Vagina (tissue), 2 donors: ENCODE data around the gene SLC10A6. TPM values are rescaled to one million over a fixed set of nuclear protein-coding genes. Genes with fewer than 3 reads are reported as not detected.
A peak's percentile ranks its signal among the peaks of the same experiment; 100 is the strongest.

Experiments used
- DNase-seq, 2 donors: peaks; one replicate each; pipeline ENCODE4 v3.0.0-alpha.2; 2017; ENCODE audit errors: extremely low spot score in 2 of 2
- H3K27ac ChIP-seq: fragments of 200-600 bp; sonication (generic); one replicate; pipeline ENCODE4 v1.5.1; 2019
- H3K27me3 ChIP-seq: fragments of 200-600 bp; sonication (generic); one replicate; pipeline ENCODE4 v1.5.1; 2019
- H3K36me3 ChIP-seq, 2 donors: fragments of 200-600 bp; sonication (generic); one replicate each; pipeline ENCODE4 v1.5.1; 2017 to 2019
- H3K4me1 ChIP-seq: fragments of 200-600 bp; sonication (generic); one replicate; pipeline ENCODE4 v1.5.1; 2019
- H3K4me3 ChIP-seq, 2 donors: fragments of 200-600 bp; sonication (generic); 1 replicate in 1 of 2; 2 replicates in 1 of 2; pipeline ENCODE4 v1.5.1; 2016 to 2019
- H3K9me3 ChIP-seq: fragments of 200-600 bp; sonication (generic); one replicate; pipeline ENCODE4 v1.5.1; 2019
- POLR2A ChIP-seq, 2 donors: fragments of 450-650 bp; IDR thresholded peaks; one replicate each; pipeline ENCODE4 v1.6.1; 2017; ENCODE audit warnings: antibody characterized with exemption in 2 of 2, mild to moderate bottlenecking in 2 of 2, moderate library complexity in 2 of 2
- POLR2AphosphoS5 ChIP-seq, 2 donors: sonication (generic); formaldehyde crosslinking; IDR thresholded peaks; one replicate each; pipeline ENCODE4 v1.9.0; 2017; ENCODE audit warnings: antibody characterized with exemption in 2 of 2, mild to moderate bottlenecking in 2 of 2, low read depth in 1 of 2; ENCODE audit not compliant: insufficient read depth in 1 of 2
- intact Hi-C: fragments of 100-400 bp; cut with DNase I; formaldehyde crosslinking; loops from one replicate; pipeline ENCODE4 v1.15.1; 2023
- total RNA-seq: library from RNA; depleted of rRNA; stranded (reverse); fragments of >200 nt; gene quantifications from one replicate; pipeline ENCODE4 v1.2.3, GENCODE V29; 2016
- TF ChIP-seq, protein P1 (sequence below), 3 experiments: fragments of 450-650 bp in 2 of 3; fragments of 200-600 bp in 1 of 3; sonication (generic) in 1 of 3; IDR thresholded peaks; one replicate each; pipeline ENCODE4 v1.5.1; 2017 to 2019; ENCODE audit warnings: antibody characterized with exemption in 3 of 3, mild to moderate bottlenecking in 2 of 3, moderate library complexity in 2 of 3

SLC10A6 gene
- total RNA-seq, 1 donor from 2014 or later = 28.2 TPM

DNA sequence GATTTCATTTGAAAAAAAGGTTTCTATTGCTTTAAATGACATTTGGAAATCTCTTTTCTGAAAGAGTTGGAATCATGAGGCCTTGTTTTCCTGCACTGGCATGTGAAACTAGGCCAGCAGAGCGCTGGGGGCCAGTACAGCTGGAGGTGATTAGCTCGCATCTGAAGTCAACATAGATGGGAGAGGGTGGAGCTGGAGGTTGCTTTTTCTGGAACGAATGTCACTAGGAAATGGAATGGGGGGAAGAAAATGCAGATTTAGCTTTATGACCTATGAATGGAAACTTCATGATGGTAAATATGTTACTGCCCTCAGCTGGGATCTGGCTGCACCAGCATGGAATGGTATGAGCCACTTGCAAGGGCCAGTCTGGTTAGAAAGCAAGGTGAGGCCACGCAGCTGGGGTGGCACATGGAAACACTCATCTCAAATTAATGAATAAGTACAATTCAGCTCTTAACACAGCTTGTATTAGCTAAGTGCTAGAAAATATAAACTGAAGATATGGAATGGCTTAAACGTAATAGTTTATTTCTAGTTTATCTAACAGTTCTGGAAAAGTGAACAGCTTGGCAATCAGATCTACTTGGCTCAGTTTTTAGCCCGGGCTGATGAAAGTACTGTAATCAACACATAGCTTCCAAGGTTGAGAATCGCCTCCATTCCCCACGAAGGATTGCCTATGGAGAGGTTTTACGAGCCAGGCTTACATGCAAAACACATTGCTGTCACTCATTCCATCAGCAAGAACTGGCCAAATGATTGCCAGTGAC lies 32.5 kb downstream of the SLC10A6 start:
- intact Hi-C loops = no loop called here
- TF ChIP-seq POLR2A (IDR thresholded peaks at IDR 0.05) = no peak
- TF ChIP-seq POLR2AphosphoS5 (IDR thresholded peaks at IDR 0.05; ENCODE audit: insufficient read depth in 1 of 2, low read depth in 1 of 2) = no peak
- TF ChIP-seq, protein P1, sequence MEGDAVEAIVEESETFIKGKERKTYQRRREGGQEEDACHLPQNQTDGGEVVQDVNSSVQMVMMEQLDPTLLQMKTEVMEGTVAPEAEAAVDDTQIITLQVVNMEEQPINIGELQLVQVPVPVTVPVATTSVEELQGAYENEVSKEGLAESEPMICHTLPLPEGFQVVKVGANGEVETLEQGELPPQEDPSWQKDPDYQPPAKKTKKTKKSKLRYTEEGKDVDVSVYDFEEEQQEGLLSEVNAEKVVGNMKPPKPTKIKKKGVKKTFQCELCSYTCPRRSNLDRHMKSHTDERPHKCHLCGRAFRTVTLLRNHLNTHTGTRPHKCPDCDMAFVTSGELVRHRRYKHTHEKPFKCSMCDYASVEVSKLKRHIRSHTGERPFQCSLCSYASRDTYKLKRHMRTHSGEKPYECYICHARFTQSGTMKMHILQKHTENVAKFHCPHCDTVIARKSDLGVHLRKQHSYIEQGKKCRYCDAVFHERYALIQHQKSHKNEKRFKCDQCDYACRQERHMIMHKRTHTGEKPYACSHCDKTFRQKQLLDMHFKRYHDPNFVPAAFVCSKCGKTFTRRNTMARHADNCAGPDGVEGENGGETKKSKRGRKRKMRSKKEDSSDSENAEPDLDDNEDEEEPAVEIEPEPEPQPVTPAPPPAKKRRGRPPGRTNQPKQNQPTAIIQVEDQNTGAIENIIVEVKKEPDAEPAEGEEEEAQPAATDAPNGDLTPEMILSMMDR (IDR thresholded peaks at IDR 0.05) = no peak

DNA sequence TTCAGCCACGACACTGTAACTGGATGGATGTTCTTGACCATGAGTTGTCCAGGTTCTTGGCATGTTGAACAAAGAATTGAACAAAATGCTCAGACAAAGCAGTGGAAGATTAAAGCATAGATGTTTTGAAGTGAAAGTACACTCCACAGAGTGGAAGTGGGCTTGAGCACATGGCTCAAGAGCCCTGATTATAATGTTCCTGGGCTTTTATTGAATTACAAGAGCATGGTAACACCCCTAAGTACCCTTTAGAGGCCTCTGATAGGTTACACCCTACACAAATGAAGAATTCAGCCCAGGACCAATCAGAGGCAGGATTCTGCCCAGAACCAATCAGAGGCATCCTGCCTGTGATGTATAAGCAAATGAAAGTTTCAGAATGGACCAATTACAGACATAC lies 33.5 kb downstream of the SLC10A6 start:
- Histone ChIP-seq H3K4me3 (no peak overlapping the region), H3K36me3 (peaks cover 0 to 28% of the 10 kb centered on the region in 2 donors), H3K4me1 (peaks cover 8% of the 10 kb centered on the region), H3K27me3 (no peaks in the 10 kb centered on the region), H3K27ac (peak overlapping the region; percentile 73), H3K9me3 (no peaks in the 10 kb centered on the region)
- no peak for DNase-seq
- TF ChIP-seq POLR2AphosphoS5 (IDR thresholded peaks at IDR 0.05; ENCODE audit: insufficient read depth in 1 of 2, low read depth in 1 of 2) (no peak), POLR2A (IDR thresholded peaks at IDR 0.05) (no peak)
- TF ChIP-seq, protein P1 (IDR thresholded peaks at IDR 0.05) = no peak
- intact Hi-C loops = no loop called here

More for the DNA sequence above, 32.5 kb downstream of the SLC10A6 start:
- no peak for DNase-seq
- no peaks in the 10 kb centered on the region for H3K9me3 ChIP-seq
- H3K4me3 ChIP-seq = no peak overlapping the region
- H3K27ac ChIP-seq = peak overlapping the region; percentile 73
- peaks cover 8% of the 10 kb centered on the region for H3K4me1 ChIP-seq
- H3K27me3 ChIP-seq = no peaks in the 10 kb centered on the region
- peaks cover 0 to 17% of the 10 kb centered on the region in 2 donors for H3K36me3 ChIP-seq

DNA sequence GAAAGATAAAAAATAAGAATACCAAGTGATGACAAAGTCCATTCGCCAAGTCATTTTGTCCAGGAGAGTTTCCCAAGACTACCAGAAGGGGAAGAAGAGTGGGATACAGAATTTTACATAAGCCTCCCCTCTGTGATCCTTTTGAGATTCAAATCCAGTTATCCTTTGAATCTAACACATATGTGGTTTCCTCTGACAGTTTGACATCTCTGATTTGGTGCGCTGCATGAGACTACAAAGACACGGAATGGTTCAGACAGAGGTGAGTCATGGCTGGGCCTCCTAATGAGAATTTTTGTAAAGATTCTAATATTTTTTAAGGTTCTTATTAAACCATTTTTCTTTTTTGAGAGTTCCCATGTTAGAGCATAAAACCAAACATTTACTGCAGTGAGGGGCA lies 38.3 kb downstream of the SLC10A6 start:
- TF ChIP-seq POLR2AphosphoS5 (IDR thresholded peaks at IDR 0.05; ENCODE audit: insufficient read depth in 1 of 2, low read depth in 1 of 2) = no peak
- TF ChIP-seq, protein P1 (IDR thresholded peaks at IDR 0.05) = no peak
- TF ChIP-seq POLR2A (IDR thresholded peaks at IDR 0.05) = no peak
- Histone ChIP-seq H3K27ac (no peak overlapping the region), H3K27me3 (no peaks in the 10 kb centered on the region), H3K4me1 (no peaks in the 10 kb centered on the region), H3K9me3 (no peaks in the 10 kb centered on the region), H3K36me3 (peaks cover 0 to 38% of the 10 kb centered on the region in 2 donors), H3K4me3 (no peak overlapping the region)
- no peak for DNase-seq
- intact Hi-C loops = no loop called here

DNA sequence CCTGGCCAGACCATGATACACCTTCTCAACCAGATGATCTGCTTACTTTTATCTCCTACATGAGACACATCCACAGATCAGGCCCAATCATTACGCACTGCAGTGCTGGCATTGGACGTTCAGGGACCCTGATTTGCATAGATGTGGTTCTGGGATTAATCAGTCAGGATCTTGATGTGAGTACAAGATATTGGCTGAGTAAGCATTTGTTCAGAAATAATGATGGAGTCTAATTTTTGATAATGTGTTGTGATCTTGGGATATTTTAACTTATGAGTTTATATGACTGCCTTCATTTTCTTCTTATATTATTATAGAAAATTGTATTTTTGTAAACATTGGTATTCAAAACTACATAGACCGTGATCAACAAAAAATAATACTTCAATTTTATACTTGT lies 39.4 kb downstream of the SLC10A6 start:
- Histone ChIP-seq H3K36me3 (peaks cover 0 to 36% of the 10 kb centered on the region in 2 donors), H3K4me3 (no peak overlapping the region), H3K27ac (no peak overlapping the region), H3K4me1 (no peaks in the 10 kb centered on the region), H3K27me3 (no peaks in the 10 kb centered on the region), H3K9me3 (no peaks in the 10 kb centered on the region)
- TF ChIP-seq, protein P1 (IDR thresholded peaks at IDR 0.05) = no peak
- TF ChIP-seq POLR2AphosphoS5 (IDR thresholded peaks at IDR 0.05; ENCODE audit: insufficient read depth in 1 of 2, low read depth in 1 of 2) = no peak
- no peak for TF ChIP-seq POLR2A (IDR thresholded peaks at IDR 0.05)
- DNase-seq = no peak
- intact Hi-C loops = no loop called here

DNA sequence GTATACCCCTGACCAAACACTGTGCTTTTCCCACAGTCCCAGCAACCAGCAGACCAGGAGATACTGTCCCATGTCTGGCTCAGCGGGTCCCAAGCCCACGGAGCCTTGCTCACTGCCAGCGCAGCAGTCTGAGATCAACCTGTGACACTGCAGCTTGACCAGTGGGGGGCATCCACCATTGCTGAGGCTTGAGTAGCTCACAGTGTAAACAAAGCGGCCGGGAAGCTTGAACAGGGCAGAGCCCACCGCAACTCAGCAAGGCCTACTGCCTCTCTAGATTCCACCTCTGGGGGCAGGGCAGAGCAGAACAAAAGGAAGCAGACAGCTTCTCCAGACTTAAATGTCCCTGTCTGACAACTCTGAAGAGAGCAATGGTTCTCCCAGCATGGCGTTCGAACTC lies 58.1 kb downstream of the SLC10A6 start:
- no peak overlapping the region for H3K4me3 ChIP-seq
- H3K27me3 ChIP-seq = no peaks in the 10 kb centered on the region
- peaks cover 0 to 20% of the 10 kb centered on the region in 2 donors for H3K36me3 ChIP-seq
- TF ChIP-seq, protein P1 (IDR thresholded peaks at IDR 0.05) = no peak
- TF ChIP-seq POLR2A (IDR thresholded peaks at IDR 0.05) (no peak), POLR2AphosphoS5 (IDR thresholded peaks at IDR 0.05; ENCODE audit: insufficient read depth in 1 of 2, low read depth in 1 of 2) (no peak)
- H3K9me3 ChIP-seq = no peaks in the 10 kb centered on the region
- H3K27ac ChIP-seq = no peak overlapping the region
- DNase-seq = no peak
- no peaks in the 10 kb centered on the region for H3K4me1 ChIP-seq
- intact Hi-C loops = no loop called here
